IPS-18a (cell line): ENCODE results near the gene HOXD10.

Experiments used
- H3K27ac ChIP-seq: one replicate; pipeline ENCODE4 v1.5.1; 2013; ENCODE audit warnings: low read length
- H3K27me3 ChIP-seq: one replicate; pipeline ENCODE4 v1.6.1; 2013; ENCODE audit warnings: mild to moderate bottlenecking, low read length; ENCODE audit not compliant: control insufficient read depth, insufficient read depth
- H3K36me3 ChIP-seq: one replicate; pipeline ENCODE4 v1.6.1; 2013; ENCODE audit warnings: low read depth, low read length; ENCODE audit not compliant: control insufficient read depth
- H3K4me1 ChIP-seq: one replicate; pipeline ENCODE4 v1.6.1; 2013; ENCODE audit warnings: low read depth, low read length; ENCODE audit not compliant: control insufficient read depth
- H3K4me3 ChIP-seq: one replicate; pipeline ENCODE4 v1.5.1; 2013; ENCODE audit warnings: low read length
- H3K9ac ChIP-seq: one replicate; pipeline ENCODE4 v1.6.1; 2013; ENCODE audit warnings: mild to moderate bottlenecking, low read length, moderate library complexity
- H3K9me3 ChIP-seq: one replicate; pipeline ENCODE4 v1.6.1; 2013; ENCODE audit warnings: low read depth, low read length; ENCODE audit not compliant: control insufficient read depth

Gene HOXD10

GRCh38 chr2:176125772-176126054 is 9.1 kb downstream of the HOXD10 start:
- H3K36me3 ChIP-seq: no peaks in the 10 kb centered on the region
- peaks cover 100% of the 10 kb centered on the region for H3K27me3 ChIP-seq
- no peak overlapping the region for H3K4me3 ChIP-seq
- H3K4me1 ChIP-seq: peaks cover 9% of the 10 kb centered on the region
- H3K27ac ChIP-seq: no peak overlapping the region
- peaks cover 5% of the 10 kb centered on the region for H3K9me3 ChIP-seq
- no peak overlapping the region for H3K9ac ChIP-seq

- peaks cover 100% of the 10 kb centered on the region for H3K27me3 ChIP-seq
- H3K27ac ChIP-seq: no peak overlapping the region
- no peak overlapping the region for H3K4me3 ChIP-seq
- H3K9me3 ChIP-seq: no peaks in the 10 kb centered on the region
- H3K4me1 ChIP-seq: peaks cover 4% of the 10 kb centered on the region
- H3K36me3 ChIP-seq: no peaks in the 10 kb centered on the region
- H3K9ac ChIP-seq: no peak overlapping the region
Measured at GRCh38 chr2:176126929-176127773, 10.6 kb downstream of the HOXD10 start.

- Histone ChIP-seq H3K4me3 (peak overlapping the region; percentile 10), H3K9ac (no peak overlapping the region), H3K27ac (no peak overlapping the region), H3K27me3 (peaks cover 100% of the 10 kb centered on the region), H3K9me3 (no peaks in the 10 kb centered on the region), H3K4me1 (peaks cover 4% of the 10 kb centered on the region), H3K36me3 (no peaks in the 10 kb centered on the region)
Measured at GRCh38 chr2:176127774-176128072, 11.1 kb downstream of the HOXD10 start.

- peaks cover 100% of the 10 kb centered on the region for H3K27me3 ChIP-seq
- H3K9ac ChIP-seq: no peak overlapping the region
Measured at GRCh38 chr2:176128172-176128981, 11.8 kb downstream of the HOXD10 start.

GRCh38 chr2:176128982-176129796 is 12.6 kb downstream of the HOXD10 start, which contains the start of gene HOXD8:
Gene HOXD8 (plus strand): TSS chr2:176129705. CDS start chr2:176130367, 662 bp downstream.
- peak within 1 kb of the TSS; percentile 10 for H3K4me3 ChIP-seq
- H3K27me3 ChIP-seq: peaks cover 100% of the 10 kb centered on the region
- H3K27ac ChIP-seq: no peak within 1 kb of the TSS

More at GRCh38 chr2:176128172-176128981, 11.8 kb downstream of the HOXD10 start:
- Histone ChIP-seq H3K27ac (no peak overlapping the region), H3K4me1 (peaks cover 4% of the 10 kb centered on the region), H3K9me3 (no peaks in the 10 kb centered on the region), H3K36me3 (no peaks in the 10 kb centered on the region), H3K4me3 (peak overlapping the region; percentile 10)

GRCh38 chr2:176129813-176130146 is 13.2 kb downstream of the HOXD10 start:
- Histone ChIP-seq H3K4me1 (peaks cover 4% of the 10 kb centered on the region), H3K27ac (no peak overlapping the region), H3K27me3 (peaks cover 100% of the 10 kb centered on the region)

More at GRCh38 chr2:176128982-176129796, 12.6 kb downstream of the HOXD10 start, which contains the start of gene HOXD8:
- no peaks in the 10 kb centered on the region for H3K36me3 ChIP-seq
- H3K4me1 ChIP-seq: peaks cover 4% of the 10 kb centered on the region
- no peak within 1 kb of the TSS for H3K9ac ChIP-seq
- no peaks in the 10 kb centered on the region for H3K9me3 ChIP-seq

GRCh38 chr2:176130147-176130956 is 13.8 kb downstream of the HOXD10 start:
- H3K9ac ChIP-seq: no peak overlapping the region
- no peaks in the 10 kb centered on the region for H3K36me3 ChIP-seq
- no peak overlapping the region for H3K4me3 ChIP-seq
- H3K27ac ChIP-seq: no peak overlapping the region
- no peaks in the 10 kb centered on the region for H3K9me3 ChIP-seq
- H3K4me1 ChIP-seq: peaks cover 4% of the 10 kb centered on the region
- peaks cover 100% of the 10 kb centered on the region for H3K27me3 ChIP-seq

More at GRCh38 chr2:176129813-176130146, 13.2 kb downstream of the HOXD10 start:
- H3K36me3 ChIP-seq: no peaks in the 10 kb centered on the region
- H3K9me3 ChIP-seq: no peaks in the 10 kb centered on the region
- no peak overlapping the region for H3K4me3 ChIP-seq
- H3K9ac ChIP-seq: no peak overlapping the region

GRCh38 chr2:176130957-176131847 is 14.6 kb downstream of the HOXD10 start:
- Histone ChIP-seq H3K4me3 (no peak overlapping the region), H3K9ac (no peak overlapping the region), H3K27ac (no peak overlapping the region), H3K27me3 (peaks cover 100% of the 10 kb centered on the region), H3K4me1 (peaks cover 4% of the 10 kb centered on the region), H3K9me3 (no peaks in the 10 kb centered on the region), H3K36me3 (no peaks in the 10 kb centered on the region)

GRCh38 chr2:176131848-176132158 is 15.2 kb downstream of the HOXD10 start:
- Histone ChIP-seq H3K9me3 (no peaks in the 10 kb centered on the region), H3K27me3 (peaks cover 100% of the 10 kb centered on the region), H3K36me3 (no peaks in the 10 kb centered on the region), H3K9ac (no peak overlapping the region), H3K4me1 (peaks cover 4% of the 10 kb centered on the region), H3K27ac (no peak overlapping the region), H3K4me3 (no peak overlapping the region)
